Thyroid gland (tissue), 4 donors: ENCODE results near the gene GDA.

Experiments used
- CTCF ChIP-seq, 6 experiments: fragments of 200-600 bp in 3 of 6; fragments of 450-650 bp in 3 of 6; sonication (generic) in 3 of 6; IDR thresholded peaks; one replicate each; pipeline ENCODE4 v1.5.1; 2016 to 2019; ENCODE audit warnings: antibody characterized with exemption in 6 of 6, mild to moderate bottlenecking in 2 of 6, inconsistent platforms in 1 of 6, moderate library complexity in 1 of 6
- POLR2A ChIP-seq, 2 donors: fragments of 450-650 bp; IDR thresholded peaks; one replicate each; pipeline ENCODE4 v1.6.1; 2017; ENCODE audit warnings: antibody characterized with exemption in 2 of 2, mild to moderate bottlenecking in 2 of 2, moderate library complexity in 1 of 2

- TF ChIP-seq POLR2A (IDR thresholded peaks at IDR 0.05) (no peak), CTCF (IDR thresholded peaks at IDR 0.05) (no peak)
These were observed 107.7 kb downstream of the GDA start for GRCh38 chr9:72256931-72257330.
